Measurements from ENCODE around the gene ATP13A2.

ATP13A2 gene

GRCh38 chr1:17028662-17029188 is 17.0 kb upstream of the ATP13A2 start:
- DNase-seq (ENCODE audit: low read depth), result no peak

- DNase-seq (ENCODE audit: low read depth), result no peak
Observed at GRCh38 chr1:17027900-17028299, 16.2 kb upstream of the ATP13A2 start.

- peak; percentile 49 for DNase-seq (ENCODE audit: low read depth)
Observed at GRCh38 chr1:17027403-17027802, 15.7 kb upstream of the ATP13A2 start.

- DNase-seq (ENCODE audit: low read depth), result no peak
Observed at GRCh38 chr1:17024721-17025120, 13.0 kb upstream of the ATP13A2 start.

GRCh38 chr1:17023573-17023972 is 11.8 kb upstream of the ATP13A2 start:
- no peak for DNase-seq (ENCODE audit: low read depth)

- no peak for DNase-seq (ENCODE audit: low read depth)
Observed at GRCh38 chr1:17023102-17023501, 11.4 kb upstream of the ATP13A2 start.

- DNase-seq (ENCODE audit: low read depth), result no peak
Observed at GRCh38 chr1:17021896-17022295, 10.2 kb upstream of the ATP13A2 start.

GRCh38 chr1:17020502-17020901 is 8.8 kb upstream of the ATP13A2 start:
- DNase-seq (ENCODE audit: low read depth), result no peak

- no peak for DNase-seq (ENCODE audit: low read depth)
Observed at GRCh38 chr1:17018849-17019248, 7.1 kb upstream of the ATP13A2 start.

- DNase-seq (ENCODE audit: low read depth), result no peak
Observed at GRCh38 chr1:17017435-17017834, 5.7 kb upstream of the ATP13A2 start.

GRCh38 chr1:17016317-17016661 is 4.6 kb upstream of the ATP13A2 start:
- DNase-seq (ENCODE audit: low read depth), result no peak

GRCh38 chr1:17014671-17015567 is 3.2 kb upstream of the ATP13A2 start:
- DNase-seq (ENCODE audit: low read depth), result no peak

GRCh38 chr1:17013491-17014320 is 2.0 kb upstream of the ATP13A2 start:
- DNase-seq (ENCODE audit: low read depth), result no peak

GRCh38 chr1:17012775-17013490 is 1.2 kb upstream of the ATP13A2 start:
- DNase-seq (ENCODE audit: low read depth), result no peak

GRCh38 chr1:17011092-17011438 is 663 bp downstream of the ATP13A2 start:
- DNase-seq (ENCODE audit: low read depth), result no peak

- DNase-seq (ENCODE audit: low read depth), result no peak
Observed at GRCh38 chr1:17009706-17010105, 2.0 kb downstream of the ATP13A2 start.

- DNase-seq (ENCODE audit: low read depth), result no peak
Observed at GRCh38 chr1:17008208-17008855, 3.4 kb downstream of the ATP13A2 start.

GRCh38 chr1:17007121-17007520 is 4.6 kb downstream of the ATP13A2 start:
- DNase-seq (ENCODE audit: low read depth), result no peak

- DNase-seq (ENCODE audit: low read depth), result no peak
Observed at GRCh38 chr1:17005365-17005740, 6.4 kb downstream of the ATP13A2 start.

GRCh38 chr1:17004466-17005364 is 7.0 kb downstream of the ATP13A2 start:
- no peak for DNase-seq (ENCODE audit: low read depth)

- no peak for DNase-seq (ENCODE audit: low read depth)
Observed at GRCh38 chr1:17002524-17002902, 9.2 kb downstream of the ATP13A2 start.
